Transverse colon (tissue), 4 donors: ENCODE data around the gene NLRC3. TPM values are rescaled to one million over a fixed set of nuclear protein-coding genes. Genes with fewer than 3 reads are reported as not detected.
A peak's percentile ranks its signal among the peaks of the same experiment; 100 is the strongest.

ENCODE experiments used
- DNase-seq: peaks from one replicate; pipeline ENCODE4 v3.0.0-alpha.2; 2019
- H3K27ac ChIP-seq, 4 donors: fragments of 200-600 bp; sonication (generic); 2 replicates each; pipeline ENCODE4 v1.5.1; 2016 to 2018; ENCODE audit warnings: inconsistent platforms in 4 of 4
- H3K27me3 ChIP-seq: fragments of 200-600 bp; sonication (generic); 2 replicates; pipeline ENCODE4 v1.5.1; 2017; ENCODE audit warnings: inconsistent platforms
- H3K36me3 ChIP-seq, 4 donors: fragments of 200-600 bp; sonication (generic); 2 replicates each; pipeline ENCODE4 v1.5.1; 2017 to 2019; ENCODE audit warnings: inconsistent platforms in 4 of 4
- H3K4me1 ChIP-seq, 4 donors: fragments of 200-600 bp; sonication (generic); 2 replicates each; pipeline ENCODE4 v1.5.1; 2017 to 2020; ENCODE audit warnings: inconsistent platforms in 4 of 4
- H3K4me3 ChIP-seq, 4 donors: fragments of 200-600 bp; sonication (generic); 1 replicate in 1 of 4; 2 replicates in 3 of 4; pipeline versions ENCODE4 v1.5.1 to v1.6.1; 2017 to 2019; ENCODE audit warnings: inconsistent platforms in 4 of 4
- H3K9me3 ChIP-seq, 2 donors: fragments of 200-600 bp; sonication (generic); 2 replicates each; pipeline ENCODE4 v1.5.1; 2017 to 2019; ENCODE audit warnings: inconsistent platforms in 2 of 2
- CTCF ChIP-seq, 5 experiments: fragments of 200-600 bp in 3 of 5; fragments of 450-650 bp in 2 of 5; sonication (generic) in 3 of 5; IDR thresholded peaks; 1 replicate in 2 of 5; 2 replicates in 3 of 5; pipeline ENCODE4 v1.5.1; 2016 to 2017; ENCODE audit warnings: antibody characterized with exemption in 5 of 5, inconsistent platforms in 3 of 5, mild to moderate bottlenecking in 2 of 5, moderate library complexity in 1 of 5
- EP300 ChIP-seq: sonication (generic); formaldehyde crosslinking; IDR thresholded peaks from one replicate; pipeline ENCODE4 v1.6.1; 2017; ENCODE audit warnings: antibody characterized with exemption, low read depth
- POLR2A ChIP-seq: fragments of 450-650 bp; IDR thresholded peaks from one replicate; pipeline ENCODE4 v1.6.1; 2016; ENCODE audit warnings: antibody characterized with exemption, mild to moderate bottlenecking, moderate library complexity
- POLR2AphosphoS5 ChIP-seq, 3 donors: sonication (generic); formaldehyde crosslinking; IDR thresholded peaks; one replicate each; pipeline ENCODE4 v1.6.1; 2016; ENCODE audit warnings: antibody characterized with exemption in 3 of 3
- WGBS, 2 donors: methylation state at CpG; one replicate each; pipeline ENCODE4 v1.1.5; 2018; ENCODE audit warnings: low coverage in 1 of 2; 5-methylcytosine and 5-hydroxymethylcytosine counted together
- in situ Hi-C, 4 donors: fragments of 200-750 bp; cut with MboI; loops; one replicate each; pipeline versions ENCODE4 v1.15.0 to v1.15.1; 2017; ENCODE audit warnings: low sequenced_read_pairs in 3 of 4, low pct_ligation_motif_present in 1 of 4, low pct_unique_long_range_greater_than_20kb in 1 of 4
- intact Hi-C: fragments of 100-400 bp; cut with DNase I; formaldehyde crosslinking; loops from one replicate; pipeline ENCODE4 v1.15.1; 2023; ENCODE audit warnings: low total_unique reads
- total RNA-seq, 4 donors: library from RNA; depleted of rRNA; stranded (reverse); fragments of >200 nt; gene quantifications; one replicate each; pipeline ENCODE4 v1.1.0, GENCODE V29; 2016

The NLRC3 gene
- total RNA-seq, result 10 to 100 TPM in 1 of 4 donors, 1 to 10 TPM in 3; 2.3 to 12.3 (median 5.1) TPM

- Histone ChIP-seq H3K36me3 (no peaks in the 10 kb centered on the region), H3K4me3 (peak within 1 kb of the TSS in 3 of 4 donors; percentile 1 to 40 (median 20)), H3K9me3 (no peaks in the 10 kb centered on the region), H3K4me1 (no peaks in the 10 kb centered on the region), H3K27me3 (peaks cover 8% of the 10 kb centered on the region), H3K27ac (peak within 1 kb of the TSS; percentile 24 to 53 (median 51))
- DNase-seq, result peak; percentile 28
- TF ChIP-seq EP300, result no peak
- TF ChIP-seq POLR2A, result no peak
- TF ChIP-seq POLR2AphosphoS5 (IDR thresholded peaks at IDR 0.05), result no peak
- no peak for TF ChIP-seq CTCF (IDR thresholded peaks at IDR 0.05)
- 52% methylated on average over 18 of the region's 18 CpGs; no CpG with 5 or more reads in 1 of the 2 donors for whole genome bisulfite sequencing, 2 donors
- intact Hi-C loops (no loop called here), in situ Hi-C loops (no loop called here)
Observed at GRCh38 chr16:3577302-3577752, at the start of gene NLRC3. TSS of gene NLRC3 (minus strand) at chr16:3577403. CDS start at chr16:3565036, 12,367 bp downstream.

GRCh38 chr16:3625911-3626732 is 48.9 kb upstream of the NLRC3 start:
- TF ChIP-seq POLR2A, result no peak
- no peak for TF ChIP-seq CTCF (IDR thresholded peaks at IDR 0.05)
- no peak for TF ChIP-seq POLR2AphosphoS5 (IDR thresholded peaks at IDR 0.05)
- TF ChIP-seq EP300, result no peak
- no peaks in the 10 kb centered on the region for H3K36me3 ChIP-seq
- H3K4me3 ChIP-seq, result no peak overlapping the region
- no peaks in the 10 kb centered on the region for H3K27me3 ChIP-seq
- H3K9me3 ChIP-seq, result no peaks in the 10 kb centered on the region
- DNase-seq, result no peak
- H3K4me1 ChIP-seq, result peaks cover 0 to 11% (median 0%) of the 10 kb centered on the region in 4 donors
- intact Hi-C loops (no loop called here), in situ Hi-C loops (no loop called here)
- 76 to 88% methylated on average over 3 to 4 of the region's 4 CpGs for WGBS, 2 donors
- no peak overlapping the region for H3K27ac ChIP-seq

GRCh38 chr16:3625331-3625730 is 48.1 kb upstream of the NLRC3 start:
- 87 to 94% methylated on average over 5 of the region's 5 CpGs for WGBS, 2 donors
- H3K4me3 ChIP-seq, result no peak overlapping the region
- H3K36me3 ChIP-seq, result no peaks in the 10 kb centered on the region
- DNase-seq, result no peak
- in situ Hi-C loops, result no loop called here
- TF ChIP-seq POLR2A (no peak), CTCF (IDR thresholded peaks at IDR 0.05) (no peak), EP300 (no peak), POLR2AphosphoS5 (IDR thresholded peaks at IDR 0.05) (no peak)
- H3K4me1 ChIP-seq, result peaks cover 0 to 11% (median 0%) of the 10 kb centered on the region in 4 donors
- intact Hi-C loops, result no loop called here
- H3K27ac ChIP-seq, result no peak overlapping the region
- H3K27me3 ChIP-seq, result no peaks in the 10 kb centered on the region
- no peaks in the 10 kb centered on the region for H3K9me3 ChIP-seq

GRCh38 chr16:3623642-3624041 is 46.4 kb upstream of the NLRC3 start:
- WGBS, 2 donors, result 82% methylated on average over 3 of the region's 3 CpGs
- H3K4me3 ChIP-seq, result no peak overlapping the region

More at GRCh38 chr16:3623642-3624041, 46.4 kb upstream of the NLRC3 start:
- in situ Hi-C loops, result no loop called here
- H3K27me3 ChIP-seq, result no peaks in the 10 kb centered on the region
- no peak for DNase-seq
- peaks cover 0 to 11% (median 0%) of the 10 kb centered on the region in 4 donors for H3K4me1 ChIP-seq
- no peaks in the 10 kb centered on the region for H3K36me3 ChIP-seq
- no peaks in the 10 kb centered on the region for H3K9me3 ChIP-seq
- no peak for TF ChIP-seq POLR2AphosphoS5 (IDR thresholded peaks at IDR 0.05)
- TF ChIP-seq EP300, result no peak
- no peak for TF ChIP-seq POLR2A
- TF ChIP-seq CTCF (IDR thresholded peaks at IDR 0.05), result no peak
- intact Hi-C loops, result no loop called here
- H3K27ac ChIP-seq, result no peak overlapping the region
